GM12878 (cell line): ENCODE measurements around the gene LMO7. TPM values are rescaled to one million over a fixed set of nuclear protein-coding genes. Genes with fewer than 3 reads are reported as not detected.

ENCODE experiments used
- ATAC-seq: fragments of 200-7000 bp; cut with Tn5 transposase; 3 replicates; pipeline ENCODE4 v1.9.1; 2020; ENCODE audit warnings: mild to moderate bottlenecking, moderate library complexity
- BruUV-seq: library from RNA; stranded (reverse); fragments of 400-500 nt; replicated peaks from 2 replicates; lab custom pipeline; 2021; lab: Mats Ljungman, UMichigan
- CTCF ChIA-PET: fragments of 300-600 bp; sonication (Branson Sonifier 250); formaldehyde crosslinking; extraction: SDS; loops from one replicate; lab custom pipeline; 2021; ENCODE audit warnings: inconsistent platforms; lab: Yijun Ruan, JAX
- POLR2A ChIA-PET: fragments of 350-600 bp; formaldehyde crosslinking; extraction: SDS; loops from one replicate; lab custom pipeline; 2021; ENCODE audit warnings: inconsistent platforms; lab: Charles Lee
- RAD21 ChIA-PET: fragments of 300-600 bp; sonication (Branson Sonifier 250); formaldehyde crosslinking; loops from one replicate; lab custom pipeline; 2023; ENCODE audit warnings: antibody characterized with exemption; ENCODE audit not compliant: unreplicated experiment; lab: Charles Lee
- SMC1A ChIA-PET: fragments of 300-600 bp; sonication (Branson Sonifier 250); formaldehyde crosslinking; loops from one replicate; lab custom pipeline; 2023; ENCODE audit not compliant: unreplicated experiment, uncharacterized antibody; lab: Charles Lee
- DNase-seq: peaks from one replicate; pipeline ENCODE4 v3.0.0-alpha.2; 2011; ENCODE audit warnings: low read depth, low spot score
- FAIRE-seq: peaks from 3 replicates; lab custom pipeline; 2011; peaks lifted over from hg19 to GRCh38; lab: Jason Lieb, UNC
- H2AFZ ChIP-seq: 2 replicates; pipeline ENCODE4 v1.6.0; 2011; ENCODE audit warnings: low read depth, low read length, control low read depth; ENCODE audit not compliant: control insufficient read depth
- H3K27ac ChIP-seq: 2 replicates; pipeline ENCODE4 v1.5.1; 2011; ENCODE audit warnings: control low read depth; ENCODE audit not compliant: control insufficient read depth, insufficient read depth
- H3K27me3 ChIP-seq, 2 experiments: replicated peaks in 1 of 2; 2 replicates each; pipeline versions ENCODE4 v1.6.0 to v1.6.1; 2011; ENCODE audit warnings: low read length in 1 of 2; ENCODE audit not compliant: control insufficient read depth in 2 of 2, insufficient read depth in 2 of 2
- H3K36me3 ChIP-seq, 2 experiments: 2 replicates each; pipeline ENCODE4 v1.5.1; 2011; ENCODE audit warnings: low read length in 1 of 2; ENCODE audit not compliant: control insufficient read depth in 2 of 2, insufficient read depth in 2 of 2
- H3K4me1 ChIP-seq: 2 replicates; pipeline ENCODE4 v1.6.1; 2011; ENCODE audit warnings: mild to moderate bottlenecking, low read length, moderate library complexity, mixed read lengths; ENCODE audit not compliant: control insufficient read depth, insufficient read depth
- H3K4me2 ChIP-seq: 2 replicates; pipeline ENCODE4 v1.6.0; 2011; ENCODE audit warnings: control low read depth; ENCODE audit not compliant: control insufficient read depth, insufficient read depth
- H3K4me3 ChIP-seq: fragments of 200-600 bp; sonication (generic); 2 replicates; pipeline ENCODE4 v1.5.1; 2016
- H3K79me2 ChIP-seq: 2 replicates; pipeline ENCODE4 v1.6.0; 2011; ENCODE audit warnings: low read length; ENCODE audit not compliant: control insufficient read depth, insufficient read depth
- H3K9ac ChIP-seq: 2 replicates; pipeline ENCODE4 v1.8.0; 2011; ENCODE audit warnings: low read length, control low read depth, mixed read lengths; ENCODE audit not compliant: control insufficient read depth, insufficient read depth
- H3K9me3 ChIP-seq: replicated peaks from 3 replicates; pipeline ENCODE4 v1.5.1; 2011; ENCODE audit warnings: mild to moderate bottlenecking, low read length; ENCODE audit not compliant: control insufficient read depth, insufficient read depth
- H4K20me1 ChIP-seq: 2 replicates; pipeline ENCODE4 v1.6.0; 2011; ENCODE audit not compliant: control insufficient read depth, insufficient read depth
- CEBPB ChIP-seq, 2 experiments: fragments of 150-350 bp in 1 of 2; IDR thresholded peaks; 2 replicates each; pipeline ENCODE4 v1.6.1; 2012 to 2014; ENCODE audit warnings: low read depth in 2 of 2, low read length in 2 of 2, borderline replicate concordance in 1 of 2, inconsistent platforms in 1 of 2
- MEF2A ChIP-seq: IDR thresholded peaks from 2 replicates; pipeline ENCODE4 v1.6.1; 2011; ENCODE audit warnings: low read depth, mild to moderate bottlenecking, low read length, moderate library complexity; ENCODE audit not compliant: insufficient read depth
- MTA3 ChIP-seq: IDR thresholded peaks from 2 replicates; pipeline ENCODE4 v1.6.1; 2012; ENCODE audit warnings: low read length, inconsistent platforms, borderline replicate concordance
- PML ChIP-seq: IDR thresholded peaks from 2 replicates; pipeline ENCODE4 v1.6.1; 2012; ENCODE audit warnings: low read length, inconsistent platforms
- RAD21 ChIP-seq: IDR thresholded peaks from 2 replicates; pipeline ENCODE4 v1.6.1; 2011; ENCODE audit warnings: mild to moderate bottlenecking, low read depth, low read length, moderate library complexity; ENCODE audit not compliant: insufficient read depth
- RUNX3 ChIP-seq: IDR thresholded peaks from 2 replicates; pipeline ENCODE4 v1.6.1; 2012; ENCODE audit warnings: low read length, inconsistent platforms
- SMC3 ChIP-seq: IDR thresholded peaks from 2 replicates; pipeline ENCODE4 v1.6.1; 2011; ENCODE audit warnings: low read length, improper control_type of control experiment, borderline replicate concordance
- YY1 ChIP-seq: IDR thresholded peaks from 2 replicates; pipeline ENCODE4 v1.6.1; 2011; ENCODE audit warnings: low read depth, mild to moderate bottlenecking, low read length
- WGBS: methylation state at CpG from one replicate; pipeline ENCODE4 v1.1.6; 2016; ENCODE audit warnings: low lambda C conversion rate; ENCODE audit not compliant: insufficient replicate concordance, insufficient coverage; ENCODE audit errors: missing lambda C conversion rate; 5-methylcytosine and 5-hydroxymethylcytosine counted together
- in situ Hi-C: fragments of 300-500 bp; cut with MboI; formaldehyde crosslinking; loops from 9 replicates; pipeline ENCODE4 v1.14.3; 2018; ENCODE audit warnings: mixed read lengths
- intact Hi-C: fragments of 100-400 bp; cut with micrococcal nuclease; formaldehyde crosslinking; loops from one replicate; pipeline ENCODE4 v1.14.2; 2022; ENCODE audit not compliant: unreplicated experiment
- polyA plus RNA-seq, 11 experiments: library from polyadenylated mRNA; depleted of rRNA in 4 of 11; unstranded in 6 of 11; stranded (reverse) in 5 of 11; fragments of >200 nt; fragmentation: Nextera tagmentation in 4 of 11; fragmentation: Illumina TruSeq in 1 of 11; extraction: Ambion mirVana in 4 of 11; extraction: Trizol in 1 of 11; gene quantifications; 1 replicate in 1 of 11; 2 replicates in 10 of 11; pipeline versions ENCODE4 v1.2.1 to v1.2.3, GENCODE V29; 2011 to 2016; ENCODE audit warnings: inconsistent platforms in 2 of 11, missing spikeins in 2 of 11, low read depth in 1 of 11
- total RNA-seq, 4 experiments: library from RNA; depleted of rRNA in 3 of 4; stranded (reverse); fragments of >200 nt in 3 of 4; fragmentation: Illumina TruSeq in 1 of 4; extraction: Trizol in 1 of 4; gene quantifications; 2 replicates each; pipeline versions ENCODE4 v1.2.1 to v1.2.3, GENCODE V29; 2013 to 2021
- TF ChIP-seq, protein P1 (sequence below), 3 experiments: IDR thresholded peaks in 2 of 3; conservative IDR thresholded peaks in 1 of 3; 2 replicates each; pipeline ENCODE4 v1.5.1; 2011; ENCODE audit warnings: low read depth in 3 of 3, low read length in 3 of 3, mild to moderate bottlenecking in 3 of 3, control low read depth in 2 of 3, moderate library complexity in 2 of 3, inconsistent platforms in 1 of 3, mixed read lengths in 1 of 3; ENCODE audit not compliant: control insufficient read depth in 2 of 3, insufficient read depth in 1 of 3; ENCODE audit errors: extremely low read depth in 1 of 3
- TF ChIP-seq, protein P2 (sequence below): IDR thresholded peaks from 2 replicates; pipeline ENCODE4 v1.6.1; 2012; ENCODE audit warnings: low read length, inconsistent platforms

Gene LMO7
- total and polyA plus RNA-seq, 10 of the 15 experiments (the other 5 are each of a cell fraction or from before 2014, with no cell fraction given): 8.5 to 67.8 (median 36.8) TPM

DNA sequence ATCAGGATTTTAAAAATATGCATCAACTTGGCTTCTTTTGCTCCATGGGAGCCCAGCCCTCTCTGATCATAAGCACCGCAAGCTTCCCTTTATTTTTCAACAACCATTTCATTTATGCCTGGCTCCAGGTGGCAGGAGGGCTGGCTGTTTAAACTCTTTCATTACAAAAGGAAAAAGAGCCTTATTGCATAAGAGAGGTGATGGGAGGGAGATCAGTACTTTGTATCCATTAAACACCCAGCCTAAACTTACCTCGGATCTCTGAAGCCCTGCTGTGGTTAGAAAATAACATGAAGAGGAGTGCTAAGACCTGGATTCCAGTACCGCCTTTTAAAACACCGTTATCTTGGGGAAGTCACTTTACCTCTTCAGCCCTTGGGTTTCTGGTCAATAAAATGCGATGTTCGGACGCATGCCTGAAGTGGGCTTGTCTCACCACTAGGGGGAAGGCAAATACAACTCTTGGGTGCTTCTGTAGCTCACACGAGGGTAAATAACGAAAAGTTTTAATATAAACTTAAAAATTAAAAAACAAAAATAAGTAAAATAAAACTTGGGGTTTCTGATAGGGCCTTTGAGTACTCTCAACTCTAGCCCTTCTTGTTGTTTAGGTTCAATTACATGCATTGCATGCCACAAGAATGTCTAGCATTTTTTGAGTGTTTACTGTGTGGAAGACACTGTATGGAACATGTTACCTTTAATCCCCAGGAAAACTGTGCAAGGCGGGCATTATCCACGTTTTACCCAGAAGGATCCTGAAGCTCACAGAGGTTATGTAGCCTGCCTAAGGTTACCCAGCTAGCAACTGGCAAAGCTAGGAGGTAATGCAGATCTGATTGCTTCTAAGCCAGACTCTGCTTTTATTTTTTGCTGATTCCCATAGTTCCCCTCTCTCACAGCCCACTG, 240.3 kb downstream of the LMO7 start:
- no peaks in the 10 kb centered on the region for H3K4me1 ChIP-seq
- no peaks in the 10 kb centered on the region for H3K36me3 ChIP-seq
- no TSS peak for BruUV-seq
- H3K79me2 ChIP-seq: no peaks in the 10 kb centered on the region
- H3K9me3 ChIP-seq: no peaks in the 10 kb centered on the region
- ATAC-seq: peak; percentile 97
- H3K4me2 ChIP-seq: no peak overlapping the region
- in situ Hi-C loops (loop anchor here (5.0 to 10.0 kb wide), 4 partner anchors 141 to 1098 kb away; no protein-coding TSS in a partner anchor), intact Hi-C loops (loop anchor here (1.0 kb wide), 3 partner anchors 141 to 1027 kb away; no protein-coding TSS in a partner anchor)
- H3K27me3 ChIP-seq: no peaks in the 10 kb centered on the region
- RAD21 ChIA-PET: interaction anchor here (1.0 to 11.8 kb wide), 14 partner anchors 8 to 1027 kb away, joined by 3 to 184 read pairs (median 4); no protein-coding TSS in a partner anchor
- H2AFZ ChIP-seq: no peak overlapping the region; the same call in 1 of the 2 replicates
- TF ChIP-seq RAD21 (peak; percentile 99), SMC3 (peak; percentile 95), CEBPB (IDR thresholded peaks at IDR 0.05; ENCODE audit: borderline replicate concordance in 1 of 2, low read depth in 2 of 2, low read length in 2 of 2) (no peak), MTA3 (no peak), RUNX3 (no peak), YY1 (peak; percentile 64; the same call in 1 of the 2 replicates), MEF2A (0 out of 2 replicates have a peak, but pooled peaks have one; percentile 25), PML (no peak)
- TF ChIP-seq, protein P1, sequence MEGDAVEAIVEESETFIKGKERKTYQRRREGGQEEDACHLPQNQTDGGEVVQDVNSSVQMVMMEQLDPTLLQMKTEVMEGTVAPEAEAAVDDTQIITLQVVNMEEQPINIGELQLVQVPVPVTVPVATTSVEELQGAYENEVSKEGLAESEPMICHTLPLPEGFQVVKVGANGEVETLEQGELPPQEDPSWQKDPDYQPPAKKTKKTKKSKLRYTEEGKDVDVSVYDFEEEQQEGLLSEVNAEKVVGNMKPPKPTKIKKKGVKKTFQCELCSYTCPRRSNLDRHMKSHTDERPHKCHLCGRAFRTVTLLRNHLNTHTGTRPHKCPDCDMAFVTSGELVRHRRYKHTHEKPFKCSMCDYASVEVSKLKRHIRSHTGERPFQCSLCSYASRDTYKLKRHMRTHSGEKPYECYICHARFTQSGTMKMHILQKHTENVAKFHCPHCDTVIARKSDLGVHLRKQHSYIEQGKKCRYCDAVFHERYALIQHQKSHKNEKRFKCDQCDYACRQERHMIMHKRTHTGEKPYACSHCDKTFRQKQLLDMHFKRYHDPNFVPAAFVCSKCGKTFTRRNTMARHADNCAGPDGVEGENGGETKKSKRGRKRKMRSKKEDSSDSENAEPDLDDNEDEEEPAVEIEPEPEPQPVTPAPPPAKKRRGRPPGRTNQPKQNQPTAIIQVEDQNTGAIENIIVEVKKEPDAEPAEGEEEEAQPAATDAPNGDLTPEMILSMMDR (IDR thresholded peaks at IDR 0.05 in 2 of 3, conservative IDR thresholded peaks at IDR 0.05 in 1 of 3; ENCODE audit: control insufficient read depth in 2 of 3, extremely low read depth in 1 of 3, insufficient read depth in 1 of 3, low read depth in 3 of 3, low read length in 3 of 3): peak; percentile 94 to 95 (median 94)
- TF ChIP-seq, protein P2, sequence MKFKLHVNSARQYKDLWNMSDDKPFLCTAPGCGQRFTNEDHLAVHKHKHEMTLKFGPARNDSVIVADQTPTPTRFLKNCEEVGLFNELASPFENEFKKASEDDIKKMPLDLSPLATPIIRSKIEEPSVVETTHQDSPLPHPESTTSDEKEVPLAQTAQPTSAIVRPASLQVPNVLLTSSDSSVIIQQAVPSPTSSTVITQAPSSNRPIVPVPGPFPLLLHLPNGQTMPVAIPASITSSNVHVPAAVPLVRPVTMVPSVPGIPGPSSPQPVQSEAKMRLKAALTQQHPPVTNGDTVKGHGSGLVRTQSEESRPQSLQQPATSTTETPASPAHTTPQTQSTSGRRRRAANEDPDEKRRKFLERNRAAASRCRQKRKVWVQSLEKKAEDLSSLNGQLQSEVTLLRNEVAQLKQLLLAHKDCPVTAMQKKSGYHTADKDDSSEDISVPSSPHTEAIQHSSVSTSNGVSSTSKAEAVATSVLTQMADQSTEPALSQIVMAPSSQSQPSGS: no peak
- TF ChIP-seq, all 136 proteins: peak for 5
- no peak overlapping the region for H3K27ac ChIP-seq
- SMC1A ChIA-PET: interaction anchor here (0.6 to 11.6 kb wide), 21 partner anchors 8 to 1026 kb away, joined by 3 to 228 read pairs (median 4); no protein-coding TSS in a partner anchor
- POLR2A ChIA-PET: no interaction called here
- no peak overlapping the region for H3K9ac ChIP-seq
- WGBS: 9% methylated on average over 11 of the region's 11 CpGs
- no peak overlapping the region for H3K4me3 ChIP-seq
- CTCF ChIA-PET: interaction anchor here (0.6 to 11.3 kb wide), 41 partner anchors 9 to 1102 kb away, joined by 3 to 296 read pairs (median 5); no protein-coding TSS in a partner anchor
- H4K20me1 ChIP-seq: no peaks in the 10 kb centered on the region
- DNase-seq (peak; percentile 23), FAIRE-seq (no peak)
